Peyer's patch (tissue), 4 donors: ENCODE results near the gene PINK1.

Source experiments
- CTCF ChIP-seq, 6 experiments: fragments of 450-650 bp in 4 of 6; fragments of 200-600 bp in 2 of 6; sonication (generic) in 1 of 6; IDR thresholded peaks; one replicate each; pipeline ENCODE4 v1.5.1; 2017 to 2019; ENCODE audit warnings: antibody characterized with exemption in 6 of 6, mild to moderate bottlenecking in 3 of 6, moderate library complexity in 1 of 6
- POLR2A ChIP-seq, 2 donors: fragments of 450-650 bp; IDR thresholded peaks; one replicate each; pipeline ENCODE4 v1.5.1; 2017; ENCODE audit warnings: antibody characterized with exemption in 2 of 2, mild to moderate bottlenecking in 2 of 2, moderate library complexity in 2 of 2

- TF ChIP-seq POLR2A (IDR thresholded peaks at IDR 0.05) (no peak), CTCF (IDR thresholded peaks at IDR 0.05) (no peak)
Observed at GRCh38 chr1:20681999-20682398, 48.7 kb downstream of the PINK1 start.
